Measurements from ENCODE around the gene SRPK3.

Gene SRPK3

GRCh38 chrX:153778684-153779101 lies 2.1 kb upstream of the SRPK3 start:
- peaks cover 0 to 4% of the 10 kb centered on the region in 2 donors for H3K27me3 ChIP-seq (ENCODE audit: control insufficient read depth in 1 of 2, insufficient read depth in 2 of 2, low read length in 2 of 2)
- no peak overlapping the region for H3K9ac ChIP-seq (ENCODE audit: low read length in 2 of 2)
- H3K9me3 ChIP-seq (ENCODE audit: control insufficient read depth in 2 of 2, low read length in 2 of 2), result no peaks in the 10 kb centered on the region
- peaks cover 0 to 4% of the 10 kb centered on the region in 2 donors for H3K36me3 ChIP-seq (ENCODE audit: control insufficient read depth in 2 of 2, insufficient read depth in 2 of 2, low read length in 2 of 2)
- H3K27ac ChIP-seq (ENCODE audit: low read length), result no peak overlapping the region
- H3K4me3 ChIP-seq (ENCODE audit: low read length in 2 of 2), result no peak overlapping the region
- peaks cover 20% of the 10 kb centered on the region for H3K4me1 ChIP-seq (ENCODE audit: control insufficient read depth, insufficient read depth, low read length)

GRCh38 chrX:153779891-153780677 lies 757 bp upstream of the SRPK3 start:
- Histone ChIP-seq H3K9ac (ENCODE audit: low read length in 2 of 2) (no peak overlapping the region), H3K9me3 (ENCODE audit: control insufficient read depth in 2 of 2, low read length in 2 of 2) (no peaks in the 10 kb centered on the region), H3K27me3 (ENCODE audit: control insufficient read depth in 1 of 2, insufficient read depth in 2 of 2, low read length in 2 of 2) (peaks cover 0 to 4% of the 10 kb centered on the region in 2 donors), H3K4me1 (ENCODE audit: control insufficient read depth, insufficient read depth, low read length) (peaks cover 20% of the 10 kb centered on the region), H3K27ac (ENCODE audit: low read length) (peak overlapping the region; percentile 55), H3K36me3 (ENCODE audit: control insufficient read depth in 2 of 2, insufficient read depth in 2 of 2, low read length in 2 of 2) (peaks cover 0 to 4% of the 10 kb centered on the region in 2 donors), H3K4me3 (ENCODE audit: low read length in 2 of 2) (peak overlapping the region in 1 of 2 donors; percentile 22)

GRCh38 chrX:153781428-153782047 lies 697 bp downstream of the SRPK3 start:
- Histone ChIP-seq H3K4me1 (ENCODE audit: control insufficient read depth, insufficient read depth, low read length) (peaks cover 20% of the 10 kb centered on the region), H3K4me3 (ENCODE audit: low read length in 2 of 2) (peak overlapping the region in 1 of 2 donors; percentile 44), H3K36me3 (ENCODE audit: control insufficient read depth in 2 of 2, insufficient read depth in 2 of 2, low read length in 2 of 2) (peaks cover 0 to 2% of the 10 kb centered on the region in 2 donors), H3K27ac (ENCODE audit: low read length) (peak overlapping the region; percentile 46), H3K9ac (ENCODE audit: low read length in 2 of 2) (no peak overlapping the region), H3K27me3 (ENCODE audit: control insufficient read depth in 1 of 2, insufficient read depth in 2 of 2, low read length in 2 of 2) (peaks cover 0 to 4% of the 10 kb centered on the region in 2 donors), H3K9me3 (ENCODE audit: control insufficient read depth in 2 of 2, low read length in 2 of 2) (no peaks in the 10 kb centered on the region)

DNA sequence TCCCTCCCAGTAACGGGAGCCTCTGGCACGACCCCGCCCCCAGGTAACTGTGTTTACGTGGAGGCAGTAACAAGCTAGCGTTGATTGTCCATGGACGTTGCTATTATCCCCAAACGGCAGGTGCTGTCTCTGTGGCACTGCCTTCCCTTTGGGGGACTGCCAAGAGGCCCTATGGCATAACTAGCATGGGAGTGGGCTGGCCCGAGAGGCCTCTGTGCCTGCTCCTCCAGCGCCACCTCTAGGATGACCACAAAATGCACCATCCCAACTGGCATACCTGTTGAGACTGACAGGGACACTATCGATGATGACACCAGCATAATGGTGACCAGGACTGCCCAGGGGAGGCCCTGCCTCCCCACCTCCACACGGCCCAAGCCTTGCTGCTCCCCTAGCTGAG lies 1.5 kb downstream of the SRPK3 start:
- H3K4me1 ChIP-seq (ENCODE audit: control insufficient read depth, insufficient read depth, low read length), result peaks cover 20% of the 10 kb centered on the region
- H3K27me3 ChIP-seq (ENCODE audit: control insufficient read depth in 1 of 2, insufficient read depth in 2 of 2, low read length in 2 of 2), result peaks cover 0 to 4% of the 10 kb centered on the region in 2 donors
- no peaks in the 10 kb centered on the region for H3K9me3 ChIP-seq (ENCODE audit: control insufficient read depth in 2 of 2, low read length in 2 of 2)
- H3K27ac ChIP-seq (ENCODE audit: low read length), result no peak overlapping the region
- H3K36me3 ChIP-seq (ENCODE audit: control insufficient read depth in 2 of 2, insufficient read depth in 2 of 2, low read length in 2 of 2), result peaks cover 0 to 4% of the 10 kb centered on the region in 2 donors
- no peak overlapping the region for H3K9ac ChIP-seq (ENCODE audit: low read length in 2 of 2)
- no peak overlapping the region for H3K4me3 ChIP-seq (ENCODE audit: low read length in 2 of 2)

GRCh38 chrX:153782871-153783270 lies 2.0 kb downstream of the SRPK3 start:
- peaks cover 0 to 4% of the 10 kb centered on the region in 2 donors for H3K27me3 ChIP-seq (ENCODE audit: control insufficient read depth in 1 of 2, insufficient read depth in 2 of 2, low read length in 2 of 2)
- H3K9ac ChIP-seq (ENCODE audit: low read length in 2 of 2), result no peak overlapping the region
- H3K4me3 ChIP-seq (ENCODE audit: low read length in 2 of 2), result no peak overlapping the region
- H3K4me1 ChIP-seq (ENCODE audit: control insufficient read depth, insufficient read depth, low read length), result peaks cover 20% of the 10 kb centered on the region
- H3K27ac ChIP-seq (ENCODE audit: low read length), result no peak overlapping the region
- H3K9me3 ChIP-seq (ENCODE audit: control insufficient read depth in 2 of 2, low read length in 2 of 2), result no peaks in the 10 kb centered on the region
- H3K36me3 ChIP-seq (ENCODE audit: control insufficient read depth in 2 of 2, insufficient read depth in 2 of 2, low read length in 2 of 2), result peaks cover 0 to 8% of the 10 kb centered on the region in 2 donors

GRCh38 chrX:153783378-153784013 lies 2.7 kb downstream of the SRPK3 start:
- peaks cover 20% of the 10 kb centered on the region for H3K4me1 ChIP-seq (ENCODE audit: control insufficient read depth, insufficient read depth, low read length)
- H3K27ac ChIP-seq (ENCODE audit: low read length), result no peak overlapping the region
- H3K36me3 ChIP-seq (ENCODE audit: control insufficient read depth in 2 of 2, insufficient read depth in 2 of 2, low read length in 2 of 2), result peaks cover 0 to 8% of the 10 kb centered on the region in 2 donors
- peaks cover 0 to under 1% of the 10 kb centered on the region in 2 donors for H3K27me3 ChIP-seq (ENCODE audit: control insufficient read depth in 1 of 2, insufficient read depth in 2 of 2, low read length in 2 of 2)
- no peak overlapping the region for H3K9ac ChIP-seq (ENCODE audit: low read length in 2 of 2)
- H3K9me3 ChIP-seq (ENCODE audit: control insufficient read depth in 2 of 2, low read length in 2 of 2), result no peaks in the 10 kb centered on the region
- no peak overlapping the region for H3K4me3 ChIP-seq (ENCODE audit: low read length in 2 of 2)

DNA sequence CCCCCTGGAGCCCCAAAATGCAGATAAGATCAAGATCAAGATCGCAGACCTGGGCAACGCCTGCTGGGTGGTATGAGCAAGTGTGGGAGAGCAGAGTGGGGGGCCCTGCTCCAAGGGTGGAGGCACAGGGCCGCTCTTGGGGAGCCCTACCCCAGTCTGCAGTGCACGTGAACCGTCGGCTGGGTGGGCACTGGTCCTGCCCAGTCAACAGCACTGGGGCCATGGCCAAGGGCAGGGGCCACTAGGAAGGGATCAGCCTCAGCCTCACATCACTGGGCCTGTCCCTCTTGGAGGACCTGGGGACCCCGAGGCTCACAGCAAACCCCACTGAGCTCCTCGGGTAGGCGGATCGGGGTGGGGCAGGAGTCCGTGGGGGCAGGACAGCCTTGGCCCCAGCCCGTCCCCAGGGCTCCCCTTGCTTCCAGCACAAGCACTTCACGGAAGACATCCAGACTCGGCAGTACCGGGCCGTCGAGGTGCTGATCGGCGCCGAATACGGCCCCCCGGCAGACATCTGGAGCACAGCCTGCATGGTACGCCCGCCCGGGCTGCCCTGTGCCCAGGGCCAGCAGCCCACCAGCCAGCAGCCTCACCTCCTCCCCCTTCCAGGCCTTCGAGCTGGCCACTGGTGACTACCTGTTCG lies 3.6 kb downstream of the SRPK3 start:
- H3K27me3 ChIP-seq (ENCODE audit: control insufficient read depth in 1 of 2, insufficient read depth in 2 of 2, low read length in 2 of 2), result no peaks in the 10 kb centered on the region
- peaks cover 20% of the 10 kb centered on the region for H3K4me1 ChIP-seq (ENCODE audit: control insufficient read depth, insufficient read depth, low read length)
- H3K4me3 ChIP-seq (ENCODE audit: low read length in 2 of 2), result no peak overlapping the region
- peaks cover 0 to 8% of the 10 kb centered on the region in 2 donors for H3K36me3 ChIP-seq (ENCODE audit: control insufficient read depth in 2 of 2, insufficient read depth in 2 of 2, low read length in 2 of 2)
- H3K27ac ChIP-seq (ENCODE audit: low read length), result no peak overlapping the region
- H3K9ac ChIP-seq (ENCODE audit: low read length in 2 of 2), result no peak overlapping the region
- no peaks in the 10 kb centered on the region for H3K9me3 ChIP-seq (ENCODE audit: control insufficient read depth in 2 of 2, low read length in 2 of 2)

GRCh38 chrX:153786669-153787068 lies 5.8 kb downstream of the SRPK3 start:
- H3K36me3 ChIP-seq (ENCODE audit: control insufficient read depth in 2 of 2, insufficient read depth in 2 of 2, low read length in 2 of 2), result peaks cover 0 to 10% of the 10 kb centered on the region in 2 donors
- H3K4me1 ChIP-seq (ENCODE audit: control insufficient read depth, insufficient read depth, low read length), result peaks cover 16% of the 10 kb centered on the region
- H3K4me3 ChIP-seq (ENCODE audit: low read length in 2 of 2), result no peak overlapping the region
- no peaks in the 10 kb centered on the region for H3K27me3 ChIP-seq (ENCODE audit: control insufficient read depth in 1 of 2, insufficient read depth in 2 of 2, low read length in 2 of 2)
- H3K9ac ChIP-seq (ENCODE audit: low read length in 2 of 2), result no peak overlapping the region
- H3K9me3 ChIP-seq (ENCODE audit: control insufficient read depth in 2 of 2, low read length in 2 of 2), result no peaks in the 10 kb centered on the region
- H3K27ac ChIP-seq (ENCODE audit: low read length), result no peak overlapping the region

- H3K9ac ChIP-seq (ENCODE audit: low read length in 2 of 2), result no peak overlapping the region
- peaks cover 0 to 5% of the 10 kb centered on the region in 2 donors for H3K27me3 ChIP-seq (ENCODE audit: control insufficient read depth in 1 of 2, insufficient read depth in 2 of 2, low read length in 2 of 2)
- no peaks in the 10 kb centered on the region for H3K9me3 ChIP-seq (ENCODE audit: control insufficient read depth in 2 of 2, low read length in 2 of 2)
- peaks cover 21% of the 10 kb centered on the region for H3K4me1 ChIP-seq (ENCODE audit: control insufficient read depth, insufficient read depth, low read length)
- peaks cover 0 to 10% of the 10 kb centered on the region in 2 donors for H3K36me3 ChIP-seq (ENCODE audit: control insufficient read depth in 2 of 2, insufficient read depth in 2 of 2, low read length in 2 of 2)
- H3K4me3 ChIP-seq (ENCODE audit: low read length in 2 of 2), result no peak overlapping the region
- no peak overlapping the region for H3K27ac ChIP-seq (ENCODE audit: low read length)
These were observed 8.8 kb downstream of the SRPK3 start for GRCh38 chrX:153789654-153790053.

DNA sequence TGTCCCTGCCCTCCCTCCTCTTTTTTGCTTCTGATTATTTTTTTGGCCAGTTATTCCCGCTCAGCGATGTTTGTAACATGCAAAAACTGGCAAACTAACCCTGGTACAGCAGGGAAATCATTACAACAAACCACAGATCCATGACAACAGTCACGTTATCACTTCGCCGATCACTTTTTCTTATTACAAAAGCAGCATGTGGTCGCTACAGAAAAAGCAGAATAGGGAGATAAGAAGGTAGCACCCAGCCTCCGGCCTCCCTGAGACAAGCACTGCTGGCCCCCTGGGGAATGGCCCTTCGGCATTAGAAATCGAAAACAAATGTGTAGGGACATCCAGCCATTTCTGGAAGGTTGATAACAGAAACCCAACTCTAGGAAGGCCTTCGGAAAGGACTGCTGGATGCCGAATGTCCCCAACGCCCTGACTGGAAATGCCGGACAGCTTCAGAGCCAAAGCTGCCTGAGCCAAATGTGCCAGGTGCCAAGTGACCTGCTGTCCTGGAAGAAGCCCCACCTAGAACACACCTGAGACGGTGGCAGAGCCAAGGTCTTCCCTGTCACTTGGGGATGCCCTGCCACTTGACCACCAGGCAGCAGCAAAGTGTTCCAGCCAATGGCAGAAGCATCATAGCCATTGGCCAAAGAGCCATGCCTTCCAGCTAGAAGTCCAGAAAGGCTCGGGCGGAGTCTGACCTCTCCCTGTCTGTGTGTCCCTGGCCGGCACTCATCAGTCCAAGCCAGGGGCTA lies 10.4 kb downstream of the SRPK3 start:
- no peak overlapping the region for H3K9ac ChIP-seq (ENCODE audit: low read length in 2 of 2)
- peaks cover 0 to 10% of the 10 kb centered on the region in 2 donors for H3K36me3 ChIP-seq (ENCODE audit: control insufficient read depth in 2 of 2, insufficient read depth in 2 of 2, low read length in 2 of 2)

More for the DNA sequence above, 10.4 kb downstream of the SRPK3 start:
- no peaks in the 10 kb centered on the region for H3K9me3 ChIP-seq (ENCODE audit: control insufficient read depth in 2 of 2, low read length in 2 of 2)
- H3K27ac ChIP-seq (ENCODE audit: low read length), result no peak overlapping the region
- H3K4me3 ChIP-seq (ENCODE audit: low read length in 2 of 2), result no peak overlapping the region
- H3K4me1 ChIP-seq (ENCODE audit: control insufficient read depth, insufficient read depth, low read length), result peaks cover 36% of the 10 kb centered on the region
- H3K27me3 ChIP-seq (ENCODE audit: control insufficient read depth in 1 of 2, insufficient read depth in 2 of 2, low read length in 2 of 2), result peaks cover 0 to 5% of the 10 kb centered on the region in 2 donors

Data from stomach smooth muscle (tissue), 2 donors.